ENCODE results near the gene CLCA2.

Gene CLCA2

GRCh38 chr1:86409416-86410021 is 14.5 kb upstream of the CLCA2 start:
- TF ChIP-seq CTCF (IDR thresholded peaks at IDR 0.05; ENCODE audit: low read depth, low read length, missing control alignments): no peak
- DNase-seq (ENCODE audit: low read depth): no peak
- H3K4me3 ChIP-seq (ENCODE audit: low read depth, low read length): no peak overlapping the region

GRCh38 chr1:86410879-86411278 is 13.1 kb upstream of the CLCA2 start:
- no peak for TF ChIP-seq CTCF (IDR thresholded peaks at IDR 0.05; ENCODE audit: low read depth, low read length, missing control alignments)
- no peak overlapping the region for H3K4me3 ChIP-seq (ENCODE audit: low read depth, low read length)
- no peak for DNase-seq (ENCODE audit: low read depth)

GRCh38 chr1:86416343-86416742 is 7.6 kb upstream of the CLCA2 start:
- no peak for DNase-seq (ENCODE audit: low read depth)
- TF ChIP-seq CTCF (IDR thresholded peaks at IDR 0.05; ENCODE audit: low read depth, low read length, missing control alignments): no peak
- H3K4me3 ChIP-seq (ENCODE audit: low read depth, low read length): no peak overlapping the region

- TF ChIP-seq CTCF (IDR thresholded peaks at IDR 0.05; ENCODE audit: low read depth, low read length, missing control alignments): peak; percentile 69
Observed at GRCh38 chr1:86419277-86419903, 4.6 kb upstream of the CLCA2 start.

GRCh38 chr1:86421601-86422280 is 2.2 kb upstream of the CLCA2 start:
- H3K4me3 ChIP-seq (ENCODE audit: low read depth, low read length): no peak overlapping the region
- TF ChIP-seq CTCF (IDR thresholded peaks at IDR 0.05; ENCODE audit: low read depth, low read length, missing control alignments): no peak
- DNase-seq (ENCODE audit: low read depth): no peak

More at GRCh38 chr1:86419277-86419903, 4.6 kb upstream of the CLCA2 start:
- H3K4me3 ChIP-seq (ENCODE audit: low read depth, low read length): no peak overlapping the region
- no peak for DNase-seq (ENCODE audit: low read depth)

GRCh38 chr1:86423473-86423872 is 498 bp upstream of the CLCA2 start:
- no peak overlapping the region for H3K4me3 ChIP-seq (ENCODE audit: low read depth, low read length)
- TF ChIP-seq CTCF (IDR thresholded peaks at IDR 0.05; ENCODE audit: low read depth, low read length, missing control alignments): no peak
- DNase-seq (ENCODE audit: low read depth): no peak

All from GM12864 (cell line).